HG02970 (cell line): ENCODE data around the gene IFT52.

Experiments
- ATAC-seq: cut with Tn5 transposase; IDR thresholded peaks from one replicate; pipeline ENCODE4 v1.9.1; 2021; ENCODE audit warnings: mild to moderate bottlenecking, moderate library complexity, moderate number of reproducible peaks; ENCODE audit not compliant: unreplicated experiment, low FRiP score

The IFT52 gene, protein sequence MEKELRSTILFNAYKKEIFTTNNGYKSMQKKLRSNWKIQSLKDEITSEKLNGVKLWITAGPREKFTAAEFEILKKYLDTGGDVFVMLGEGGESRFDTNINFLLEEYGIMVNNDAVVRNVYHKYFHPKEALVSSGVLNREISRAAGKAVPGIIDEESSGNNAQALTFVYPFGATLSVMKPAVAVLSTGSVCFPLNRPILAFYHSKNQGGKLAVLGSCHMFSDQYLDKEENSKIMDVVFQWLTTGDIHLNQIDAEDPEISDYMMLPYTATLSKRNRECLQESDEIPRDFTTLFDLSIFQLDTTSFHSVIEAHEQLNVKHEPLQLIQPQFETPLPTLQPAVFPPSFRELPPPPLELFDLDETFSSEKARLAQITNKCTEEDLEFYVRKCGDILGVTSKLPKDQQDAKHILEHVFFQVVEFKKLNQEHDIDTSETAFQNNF

GRCh38 chr20:43590392-43591303 lies at the start of gene IFT52:
TSS of gene IFT52 (plus strand) at chr20:43590937. CDS start at chr20:43594699, 3,762 bp downstream.
- peak; percentile 96 for ATAC-seq

- ATAC-seq = no peak
Measured at GRCh38 chr20:43541214-43541613, 49.5 kb upstream of the IFT52 start.

DNA sequence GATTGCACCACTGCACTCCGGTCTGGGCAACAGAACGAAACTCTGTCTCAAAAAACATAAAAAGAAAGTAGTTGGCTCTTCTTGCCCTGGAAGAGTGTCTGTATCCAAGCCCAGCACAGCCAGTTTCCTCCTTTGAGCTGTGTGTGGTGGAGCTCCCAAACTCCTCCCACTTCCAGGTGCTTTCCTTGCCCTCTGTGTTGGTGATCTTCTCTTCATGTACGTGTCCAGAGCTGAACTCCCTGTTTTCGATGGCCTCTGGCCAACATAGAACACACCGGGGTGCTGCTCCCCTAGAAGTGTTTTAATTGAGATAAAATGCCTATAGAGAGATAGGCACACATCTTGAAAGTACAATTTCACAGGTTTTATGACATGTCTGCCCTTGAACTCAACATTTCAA lies 48.6 kb upstream of the IFT52 start:
- no peak for ATAC-seq

DNA sequence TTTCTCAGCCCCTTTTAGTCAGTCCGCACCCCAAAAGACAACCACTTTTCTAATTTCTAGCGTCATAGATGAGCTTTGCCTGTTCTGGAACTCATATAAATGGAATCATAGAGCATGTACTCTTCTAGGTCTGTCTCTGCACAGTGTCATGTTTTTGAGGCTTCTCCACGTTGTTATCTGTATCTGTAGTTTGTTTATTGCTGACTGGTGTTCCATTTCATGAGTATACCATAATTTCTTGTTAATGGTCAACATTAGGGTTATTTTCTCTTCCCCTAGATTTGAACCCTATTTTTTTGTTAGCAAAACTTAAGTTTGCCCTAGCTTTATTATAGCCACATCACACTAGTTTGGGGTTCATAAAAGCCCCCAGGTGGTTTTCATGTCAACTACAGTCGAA lies 48.1 kb upstream of the IFT52 start:
- ATAC-seq = no peak

- no peak for ATAC-seq
Measured at GRCh38 chr20:43543138-43543537, 47.6 kb upstream of the IFT52 start.

DNA sequence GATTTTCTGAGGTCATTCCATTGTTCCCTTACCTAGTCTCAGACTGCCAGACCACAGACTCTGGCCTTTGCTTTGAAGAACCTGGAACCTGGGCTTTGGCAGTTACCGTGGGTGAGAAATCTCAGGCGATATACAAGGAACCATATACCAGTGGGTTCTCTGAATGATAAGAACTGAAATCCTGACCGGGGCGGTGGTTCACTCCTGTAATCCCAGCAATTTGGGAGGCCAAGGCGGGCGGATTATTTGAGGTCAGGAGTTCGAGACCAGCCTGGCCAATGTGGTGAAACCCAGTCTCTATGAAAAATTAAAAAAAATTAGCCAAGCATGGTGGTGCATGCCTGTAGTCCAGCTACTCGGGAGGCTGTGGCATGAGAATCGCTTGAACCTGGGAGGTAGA lies 46.2 kb upstream of the IFT52 start:
- no peak for ATAC-seq

DNA sequence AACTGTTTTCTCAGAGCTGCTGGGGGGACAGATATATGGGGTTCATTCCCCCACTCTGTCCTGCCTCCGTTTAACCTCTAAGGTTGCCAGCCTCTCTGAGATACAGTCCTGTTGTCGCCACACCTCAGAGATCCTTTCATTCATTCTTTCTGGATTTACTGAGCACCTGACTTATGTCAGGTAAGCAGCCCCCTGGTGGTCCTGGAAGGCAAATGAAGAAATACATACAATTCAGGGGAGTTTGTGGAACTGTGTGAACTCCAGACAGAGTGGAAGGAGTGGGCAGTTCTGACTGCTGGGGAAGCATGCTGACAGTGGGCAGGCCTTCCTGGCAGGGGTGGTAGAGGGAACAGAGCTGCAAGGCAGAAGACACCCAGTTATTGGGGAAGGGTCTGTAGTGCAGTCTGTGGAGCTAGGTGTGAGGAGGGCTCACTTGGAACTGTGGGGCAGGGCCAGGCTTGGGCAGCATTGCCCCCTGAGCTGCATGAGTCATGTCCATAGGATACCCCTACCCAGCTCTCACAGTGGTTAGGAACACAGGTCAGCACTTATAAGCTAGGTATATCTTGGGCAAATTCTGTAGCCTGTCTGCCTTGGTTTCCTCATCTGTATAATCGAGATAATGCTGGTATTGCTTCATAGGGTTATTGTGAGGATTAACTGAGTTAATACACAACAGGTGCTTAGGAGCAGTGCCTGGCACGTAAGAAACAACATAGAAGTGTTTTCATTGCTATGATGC lies 44.7 kb upstream of the IFT52 start:
- ATAC-seq = no peak

GRCh38 chr20:43548273-43548880 lies 42.4 kb upstream of the IFT52 start:
- no peak for ATAC-seq

GRCh38 chr20:43549416-43550065 lies 41.2 kb upstream of the IFT52 start:
- ATAC-seq = no peak

- no peak for ATAC-seq
Measured at GRCh38 chr20:43550456-43550855, 40.3 kb upstream of the IFT52 start.

DNA sequence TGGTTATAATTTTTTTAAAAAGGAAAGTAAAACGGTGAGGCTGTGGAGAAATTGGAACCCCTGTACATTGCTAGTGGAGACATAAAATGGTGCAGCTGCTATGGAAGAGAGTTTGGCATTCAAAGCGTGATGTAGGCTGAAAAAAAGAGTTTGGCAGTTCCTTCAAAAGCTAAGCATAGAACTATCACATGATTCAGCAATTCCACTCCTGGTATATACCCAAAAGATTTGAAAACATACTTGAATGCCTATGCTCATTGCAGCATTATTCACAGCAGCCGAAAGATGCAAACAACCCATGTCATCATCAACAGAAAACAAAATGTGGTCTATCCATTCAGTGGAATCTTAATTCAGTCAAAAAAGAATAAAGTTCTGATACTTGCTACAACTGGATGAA lies 36.4 kb upstream of the IFT52 start:
- ATAC-seq = no peak

DNA sequence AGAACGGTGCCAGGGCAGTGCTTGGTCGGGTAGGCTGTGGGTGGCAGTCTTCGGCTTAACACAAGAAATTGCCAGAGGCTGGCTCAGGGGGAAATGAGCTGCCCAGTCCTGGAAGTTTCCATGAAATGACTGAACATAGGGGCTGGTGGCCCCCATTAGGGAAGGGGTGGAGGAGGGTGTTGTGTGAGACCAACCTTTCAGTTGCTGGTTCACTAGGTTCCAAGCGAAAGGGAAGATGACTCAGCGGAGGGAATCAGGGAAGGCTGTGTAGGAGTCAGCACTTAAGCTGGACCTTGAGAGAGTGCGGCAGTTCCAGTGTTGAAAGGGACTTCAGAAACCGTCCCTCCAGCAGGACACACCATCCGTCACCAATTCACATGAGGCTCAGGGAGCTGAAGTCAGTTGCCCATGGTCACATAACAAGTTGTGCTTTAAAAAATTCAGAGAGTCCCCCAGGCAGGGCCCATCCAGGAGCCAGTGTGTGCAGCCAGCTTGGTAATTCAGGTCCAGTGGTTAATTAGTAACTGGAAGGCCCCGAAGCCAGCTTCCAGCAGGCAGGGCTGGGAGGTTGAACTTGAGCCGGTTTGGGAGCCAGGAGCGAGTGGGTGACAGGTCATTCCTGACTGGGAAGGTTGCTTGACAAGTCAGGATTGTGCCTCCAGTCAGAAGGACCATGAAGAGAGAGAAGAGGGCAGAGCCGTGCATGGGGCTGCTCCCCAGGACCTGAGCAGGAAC lies 32.2 kb upstream of the IFT52 start, which contains the start of gene SGK2:
Gene SGK2, plus strand, starts transcription at position 616 of the 735 bp plus-strand sequence. CDS start 7,469 bp downstream, outside the sequence.
- no peak for ATAC-seq

GRCh38 chr20:43559147-43559987 lies 31.4 kb upstream of the IFT52 start:
- no peak for ATAC-seq

- ATAC-seq = no peak
Measured at GRCh38 chr20:43560974-43561373, 29.8 kb upstream of the IFT52 start.

DNA sequence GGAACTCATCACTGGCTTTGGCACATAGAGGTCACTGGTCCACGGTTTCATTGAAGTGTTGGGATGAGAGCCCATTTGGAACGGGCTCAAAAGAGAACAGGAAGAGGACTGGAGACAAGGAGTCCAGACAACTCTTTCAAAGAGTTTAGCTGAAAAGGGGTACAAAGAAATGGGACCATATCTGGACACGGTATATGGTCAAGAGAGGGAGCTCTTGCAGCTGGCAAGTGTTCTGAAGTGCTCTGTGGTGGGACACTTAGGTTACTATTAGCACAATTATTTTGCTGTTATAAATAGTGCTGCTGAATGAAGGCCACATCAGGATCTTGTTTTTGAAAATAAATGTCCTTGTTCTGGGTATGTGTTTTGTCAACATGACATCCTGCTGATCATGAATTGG lies 27.3 kb upstream of the IFT52 start:
- ATAC-seq = no peak

DNA sequence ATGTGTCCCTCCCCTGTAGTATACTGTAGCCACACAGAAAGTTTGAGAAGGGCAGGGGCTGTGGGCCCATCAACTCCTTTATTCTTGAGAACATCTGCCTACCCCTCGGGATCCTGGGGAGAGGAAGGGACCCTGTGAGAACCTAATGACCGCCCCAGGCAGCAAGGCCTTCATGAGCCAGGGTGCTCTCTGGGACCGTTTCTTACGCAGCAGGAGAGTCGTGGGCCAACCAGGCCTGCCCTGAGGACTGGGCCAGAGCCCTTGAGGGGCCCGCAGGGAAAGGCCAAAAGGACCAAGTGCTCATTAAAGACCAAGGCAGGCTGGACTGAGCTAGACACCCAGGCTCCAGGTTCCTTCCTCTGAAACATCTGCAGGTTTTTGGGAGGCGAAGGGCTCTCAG lies 26.7 kb upstream of the IFT52 start:
- ATAC-seq = no peak

DNA sequence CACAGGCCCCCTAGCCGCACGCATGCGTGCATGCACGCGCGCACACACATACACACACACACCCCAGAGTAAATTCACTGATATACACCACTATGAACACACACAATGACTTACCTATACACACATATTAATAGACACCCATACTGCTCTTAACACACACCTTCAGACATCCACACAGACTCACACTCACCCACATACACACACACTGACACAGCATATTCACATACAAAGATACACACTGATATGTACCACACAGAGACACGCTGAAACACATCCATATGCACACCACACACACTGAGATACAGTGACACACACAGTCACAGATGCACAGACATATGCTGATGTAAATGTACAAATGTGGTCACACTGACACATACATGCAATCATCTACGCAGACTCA lies 26.3 kb upstream of the IFT52 start:
- ATAC-seq = no peak
